Panc1 (cell line): ENCODE measurements around the gene KXD1. TPM values are rescaled to one million over a fixed set of nuclear protein-coding genes. Genes with fewer than 3 reads are reported as not detected.

ENCODE experiments used
- ATAC-seq: fragments of 200-7000 bp; cut with Tn5 transposase; 2 replicates; pipeline ENCODE4 v1.9.1; 2020; ENCODE audit warnings: mild to moderate bottlenecking, moderate library complexity
- BruUV-seq: library from RNA; stranded (reverse); fragments of 400-500 nt; replicated peaks from 2 replicates; lab custom pipeline; 2021; lab: Mats Ljungman, UMichigan
- CTCF ChIA-PET: fragments of 300-600 bp; sonication (Branson Sonifier 250); formaldehyde crosslinking; loops from one replicate; lab custom pipeline; 2022; ENCODE audit warnings: antibody characterized with exemption; lab: Charles Lee
- POLR2A ChIA-PET: fragments of 300-600 bp; sonication (Branson Sonifier 250); formaldehyde crosslinking; loops from one replicate; lab custom pipeline; 2022; ENCODE audit warnings: antibody characterized with exemption; lab: Charles Lee
- DNase-seq: peaks from one replicate; pipeline ENCODE4 v3.0.0-alpha.2; 2010; ENCODE audit warnings: low read depth, low spot score
- H3K27ac ChIP-seq: 2 replicates; pipeline ENCODE4 v1.5.1; 2011; ENCODE audit warnings: mild to moderate bottlenecking, low read length, inconsistent platforms
- H3K27me3 ChIP-seq: fragments of 200-500 bp; sonication (Bioruptor generic); 2 replicates; pipeline ENCODE4 v1.6.0; 2014; ENCODE audit warnings: low read length, inconsistent platforms; ENCODE audit not compliant: control insufficient read depth, insufficient read depth
- H3K36me3 ChIP-seq: fragments of 200-500 bp; sonication (Bioruptor generic); 2 replicates; pipeline ENCODE4 v1.5.1; 2014; ENCODE audit warnings: inconsistent platforms, mild to moderate bottlenecking, low read length, moderate library complexity; ENCODE audit not compliant: control insufficient read depth, insufficient read depth
- H3K4me1 ChIP-seq: 2 replicates; pipeline ENCODE4 v1.5.1; 2011; ENCODE audit warnings: inconsistent platforms, mild to moderate bottlenecking, low read length, moderate library complexity; ENCODE audit not compliant: control insufficient read depth, insufficient read depth
- H3K4me3 ChIP-seq, 2 experiments: 2 replicates each; pipeline ENCODE4 v1.5.1; 2011 to 2012; ENCODE audit warnings: low read depth in 2 of 2, low read length in 2 of 2, mild to moderate bottlenecking in 2 of 2, inconsistent platforms in 1 of 2, moderate library complexity in 1 of 2
- H3K9me3 ChIP-seq: fragments of 200-500 bp; sonication (Bioruptor generic); 2 replicates; pipeline ENCODE4 v1.5.1; 2014; ENCODE audit warnings: low read depth, mild to moderate bottlenecking, inconsistent platforms, low read length, moderate library complexity; ENCODE audit not compliant: control insufficient read depth, insufficient read depth
- CTCF ChIP-seq: fragments of 450-650 bp; IDR thresholded peaks from 2 replicates; pipeline ENCODE4 v1.5.1; 2017; ENCODE audit warnings: mild to moderate bottlenecking
- POLR2AphosphoS5 ChIP-seq: IDR thresholded peaks from 2 replicates; pipeline ENCODE4 v1.6.1; 2012; ENCODE audit warnings: mild to moderate bottlenecking, low read depth, low read length, moderate library complexity
- REST ChIP-seq, 2 experiments: IDR thresholded peaks; 2 replicates each; pipeline ENCODE4 v1.6.1; 2011 to 2012; ENCODE audit warnings: low read depth in 2 of 2, control low read depth in 1 of 2, low read length in 1 of 2, mild to moderate bottlenecking in 1 of 2, moderate library complexity in 1 of 2; ENCODE audit not compliant: insufficient read depth in 1 of 2
- SIN3A ChIP-seq: IDR thresholded peaks from 2 replicates; pipeline ENCODE4 v1.6.1; 2012; ENCODE audit warnings: low read depth, mild to moderate bottlenecking, low read length, moderate library complexity, borderline replicate concordance; ENCODE audit not compliant: insufficient read depth
- TCF7L2 ChIP-seq: IDR thresholded peaks from 2 replicates; pipeline ENCODE4 v1.6.1; 2011; ENCODE audit warnings: mild to moderate bottlenecking, low read depth, low read length, inconsistent platforms
- in situ Hi-C: cut with HindIII; loops from 2 replicates; pipeline ENCODE4 v1.10.0; 2016; ENCODE audit warnings: low sequenced_read_pairs, low pct_unique_long_range_greater_than_20kb
- intact Hi-C: fragments of 100-400 bp; cut with micrococcal nuclease; formaldehyde crosslinking; loops from one replicate; pipeline ENCODE4 v1.10.0; 2022; ENCODE audit not compliant: unreplicated experiment
- total RNA-seq: library from RNA; stranded (reverse); gene quantifications from one replicate; pipeline ENCODE4 v1.2.1, GENCODE V29; 2021; ENCODE audit not compliant: unreplicated experiment

Gene KXD1
- total RNA-seq, 1 experiment from 2014 or later = 106 TPM

- no TSS peak for BruUV-seq
- no peaks in the 10 kb centered on the region for H3K36me3 ChIP-seq
- H3K4me3 ChIP-seq = peak overlapping the region; percentile 27 to 39
- in situ Hi-C loops (no loop called here), intact Hi-C loops (no loop called here)
- no peak overlapping the region for H3K27ac ChIP-seq
- no peaks in the 10 kb centered on the region for H3K9me3 ChIP-seq
- no peak for DNase-seq
- no peak for ATAC-seq
- POLR2A ChIA-PET = interaction anchor here (0.5 to 0.6 kb wide), 2 partner anchors 59 to 355 kb away, joined by 3 to 5 read pairs; no protein-coding TSS in a partner anchor
- H3K27me3 ChIP-seq = peaks cover 2% of the 10 kb centered on the region
- CTCF ChIA-PET = no interaction called here
- peaks cover 7% of the 10 kb centered on the region for H3K4me1 ChIP-seq
- TF ChIP-seq REST (IDR thresholded peaks at IDR 0.05; ENCODE audit: insufficient read depth in 1 of 2, low read depth in 2 of 2, low read length in 1 of 2) = no peak
- TF ChIP-seq POLR2AphosphoS5 = no peak
- TF ChIP-seq TCF7L2 = no peak
- no peak for TF ChIP-seq SIN3A
- no peak for TF ChIP-seq CTCF
These were observed 49.8 kb downstream of the KXD1 start for GRCh38 chr19:18607226-18608101.

GRCh38 chr19:18608102-18608804 is 50.6 kb downstream of the KXD1 start:
- no peak for ATAC-seq
- H3K27me3 ChIP-seq = peaks cover 2% of the 10 kb centered on the region
- peaks cover 7% of the 10 kb centered on the region for H3K4me1 ChIP-seq
- BruUV-seq = no TSS peak
- CTCF ChIA-PET = no interaction called here
- no peaks in the 10 kb centered on the region for H3K9me3 ChIP-seq
- DNase-seq = no peak
- no peak overlapping the region for H3K4me3 ChIP-seq
- in situ Hi-C loops (no loop called here), intact Hi-C loops (no loop called here)
- H3K36me3 ChIP-seq = no peaks in the 10 kb centered on the region
- no peak for TF ChIP-seq SIN3A
- TF ChIP-seq REST (IDR thresholded peaks at IDR 0.05; ENCODE audit: insufficient read depth in 1 of 2, low read depth in 2 of 2, low read length in 1 of 2) = no peak
- TF ChIP-seq CTCF = no peak
- TF ChIP-seq POLR2AphosphoS5 = no peak
- TF ChIP-seq TCF7L2 = no peak
- POLR2A ChIA-PET = no interaction called here
- H3K27ac ChIP-seq = no peak overlapping the region
